ENCODE data around the gene ADCY7. TPM values are rescaled to one million over a fixed set of nuclear protein-coding genes. Genes with fewer than 3 reads are reported as not detected.

The ADCY7 gene
- total RNA-seq, 2 donors from 2014 or later: 8.5 to 17.1 TPM

DNA sequence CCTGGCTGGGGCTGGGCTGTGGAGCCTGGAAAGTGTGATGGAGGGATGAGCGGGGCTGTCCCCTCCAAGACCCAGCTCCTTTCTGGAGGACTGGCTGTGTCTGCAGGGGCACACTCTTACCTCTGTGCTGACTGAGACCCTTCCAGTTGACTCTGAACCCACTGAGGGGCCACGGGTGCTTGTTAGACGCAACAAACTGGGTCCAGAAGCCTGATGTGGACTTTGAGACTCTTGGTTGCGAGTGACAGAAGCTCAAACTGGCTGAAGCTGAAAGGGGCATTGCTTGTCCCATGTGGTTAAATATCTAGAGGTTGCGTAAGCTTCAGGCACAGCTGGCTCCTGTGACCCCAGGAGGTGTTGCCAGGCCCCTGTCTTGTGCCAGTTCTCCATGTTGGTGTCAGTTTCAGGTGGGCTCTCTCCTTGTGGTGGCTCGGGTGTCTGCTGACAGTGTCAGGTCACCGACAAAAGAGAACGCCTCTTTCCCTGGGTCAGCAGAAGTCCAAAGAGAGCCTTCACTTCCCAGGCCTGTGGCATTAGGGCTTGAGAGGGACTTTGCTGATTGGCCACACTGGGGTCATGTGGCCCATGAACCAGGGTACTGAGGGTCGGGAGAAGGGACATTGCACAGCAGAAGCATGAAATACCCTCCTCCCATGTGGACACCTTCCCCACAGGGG lies 16.7 kb downstream of the ADCY7 start:
- Histone ChIP-seq H3K27ac (peak overlapping the region in 1 of 2 donors; percentile 10), H3K4me1 (peaks cover 0 to 31% of the 10 kb centered on the region in 2 donors), H3K4me3 (no peak overlapping the region), H3K9me3 (no peaks in the 10 kb centered on the region), H3K27me3 (no peaks in the 10 kb centered on the region), H3K36me3 (no peaks in the 10 kb centered on the region)
- no peak for DNase-seq (ENCODE audit: low spot score)
- TF ChIP-seq, protein P1, sequence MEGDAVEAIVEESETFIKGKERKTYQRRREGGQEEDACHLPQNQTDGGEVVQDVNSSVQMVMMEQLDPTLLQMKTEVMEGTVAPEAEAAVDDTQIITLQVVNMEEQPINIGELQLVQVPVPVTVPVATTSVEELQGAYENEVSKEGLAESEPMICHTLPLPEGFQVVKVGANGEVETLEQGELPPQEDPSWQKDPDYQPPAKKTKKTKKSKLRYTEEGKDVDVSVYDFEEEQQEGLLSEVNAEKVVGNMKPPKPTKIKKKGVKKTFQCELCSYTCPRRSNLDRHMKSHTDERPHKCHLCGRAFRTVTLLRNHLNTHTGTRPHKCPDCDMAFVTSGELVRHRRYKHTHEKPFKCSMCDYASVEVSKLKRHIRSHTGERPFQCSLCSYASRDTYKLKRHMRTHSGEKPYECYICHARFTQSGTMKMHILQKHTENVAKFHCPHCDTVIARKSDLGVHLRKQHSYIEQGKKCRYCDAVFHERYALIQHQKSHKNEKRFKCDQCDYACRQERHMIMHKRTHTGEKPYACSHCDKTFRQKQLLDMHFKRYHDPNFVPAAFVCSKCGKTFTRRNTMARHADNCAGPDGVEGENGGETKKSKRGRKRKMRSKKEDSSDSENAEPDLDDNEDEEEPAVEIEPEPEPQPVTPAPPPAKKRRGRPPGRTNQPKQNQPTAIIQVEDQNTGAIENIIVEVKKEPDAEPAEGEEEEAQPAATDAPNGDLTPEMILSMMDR (IDR thresholded peaks at IDR 0.05): no peak

DNA sequence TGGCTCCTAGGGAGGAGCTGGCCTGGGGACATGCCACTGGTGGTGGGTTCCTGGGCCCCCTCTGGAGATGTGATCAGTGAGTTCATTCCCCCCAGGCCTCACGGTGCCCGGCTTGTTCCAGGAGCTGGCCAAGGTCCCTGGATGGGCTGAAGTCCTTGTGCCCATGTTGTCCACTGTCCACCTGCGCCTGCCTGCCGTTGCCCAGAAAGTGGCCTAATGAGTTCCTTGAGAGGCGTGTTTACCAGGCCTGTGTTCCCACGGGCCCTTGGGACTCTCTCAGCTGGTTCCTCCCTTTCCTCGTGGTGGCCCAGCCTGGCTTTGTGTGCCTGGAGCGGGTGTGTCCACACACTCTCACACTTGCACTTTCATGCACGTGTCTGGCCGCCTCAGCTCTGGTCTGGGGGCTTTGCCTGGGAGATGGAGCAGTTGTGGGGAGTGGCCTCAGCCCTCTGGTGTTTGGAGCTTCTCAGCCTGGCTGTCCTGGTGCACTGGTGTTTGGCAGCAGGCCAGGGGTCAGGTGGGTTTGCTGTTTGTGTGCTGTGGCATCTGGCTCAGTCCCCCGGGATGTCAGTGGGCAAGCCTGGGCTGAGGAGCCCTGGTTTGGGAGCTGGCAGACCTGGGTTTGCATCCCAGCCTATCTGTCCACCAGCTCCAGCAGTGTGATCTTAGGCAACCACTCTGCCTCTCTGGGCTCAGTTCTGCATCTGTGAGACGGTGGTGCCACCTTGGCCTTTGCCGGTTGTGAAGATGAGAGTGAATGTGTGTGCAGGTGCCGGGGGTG lies 18.0 kb downstream of the ADCY7 start:
- Histone ChIP-seq H3K4me1 (peaks cover 0 to 31% of the 10 kb centered on the region in 2 donors), H3K36me3 (no peaks in the 10 kb centered on the region), H3K4me3 (no peak overlapping the region), H3K27me3 (no peaks in the 10 kb centered on the region), H3K27ac (no peak overlapping the region), H3K9me3 (no peaks in the 10 kb centered on the region)
- DNase-seq (ENCODE audit: low spot score): peak; percentile 72
- TF ChIP-seq, protein P1 (IDR thresholded peaks at IDR 0.05): no peak

DNA sequence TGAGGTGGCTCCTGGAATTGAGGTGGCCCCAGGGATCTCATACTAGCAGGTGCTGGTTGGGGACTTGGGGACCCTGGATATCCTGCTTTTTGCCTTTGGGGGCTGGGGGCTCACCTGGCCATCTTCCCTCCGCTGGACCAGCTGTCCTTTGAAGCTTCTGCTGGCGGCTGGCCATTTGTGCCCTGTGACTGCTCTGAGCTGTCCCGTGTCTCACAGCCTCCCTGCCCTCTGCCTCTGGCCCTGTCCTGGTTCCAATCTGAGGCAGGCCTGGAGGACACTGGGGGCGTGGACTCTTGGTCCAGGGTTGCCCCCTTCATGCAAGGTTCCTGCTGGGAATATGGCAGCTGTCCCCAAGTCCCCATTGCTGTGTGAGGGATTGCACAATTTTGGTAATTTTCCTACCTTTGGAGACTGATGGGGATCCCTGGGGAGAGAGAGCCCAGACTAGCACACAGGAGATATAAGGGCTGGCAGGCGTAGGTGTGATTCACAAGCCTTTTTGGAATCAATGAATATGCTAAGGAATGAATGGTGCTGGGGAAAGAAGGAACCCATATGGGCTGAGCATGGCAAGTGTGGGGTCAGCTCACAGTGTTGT lies 19.2 kb downstream of the ADCY7 start:
- DNase-seq (ENCODE audit: low spot score): no peak
- TF ChIP-seq, protein P1 (IDR thresholded peaks at IDR 0.05): no peak
- no peaks in the 10 kb centered on the region for H3K27me3 ChIP-seq
- H3K36me3 ChIP-seq: no peaks in the 10 kb centered on the region
- no peaks in the 10 kb centered on the region for H3K9me3 ChIP-seq
- H3K4me1 ChIP-seq: peaks cover 0 to 31% of the 10 kb centered on the region in 2 donors
- no peak overlapping the region for H3K27ac ChIP-seq
- no peak overlapping the region for H3K4me3 ChIP-seq

DNA sequence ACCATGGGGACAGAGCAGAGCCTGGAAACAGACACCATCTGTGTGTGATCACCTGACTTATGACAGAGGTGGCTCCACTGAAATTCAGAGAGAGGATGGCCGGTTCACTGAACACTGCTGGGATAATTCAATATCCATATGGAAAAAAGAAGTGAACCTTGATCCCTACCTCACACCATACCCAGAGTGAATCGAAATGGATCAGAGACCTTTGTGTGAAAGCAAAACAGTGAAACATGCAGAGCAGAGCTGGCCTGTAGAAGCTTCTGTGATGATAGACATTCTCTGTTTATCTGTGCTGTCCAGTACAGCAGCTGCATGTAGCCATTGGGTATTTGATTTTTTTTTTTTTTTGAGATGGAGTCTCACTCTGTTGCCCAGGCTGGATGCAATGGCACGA lies 20.3 kb downstream of the ADCY7 start:
- Histone ChIP-seq H3K27ac (no peak overlapping the region), H3K9me3 (no peaks in the 10 kb centered on the region), H3K27me3 (no peaks in the 10 kb centered on the region), H3K36me3 (no peaks in the 10 kb centered on the region), H3K4me3 (no peak overlapping the region), H3K4me1 (peaks cover 0 to 29% of the 10 kb centered on the region in 2 donors)
- no peak for DNase-seq (ENCODE audit: low spot score)
- TF ChIP-seq, protein P1 (IDR thresholded peaks at IDR 0.05): no peak

DNA sequence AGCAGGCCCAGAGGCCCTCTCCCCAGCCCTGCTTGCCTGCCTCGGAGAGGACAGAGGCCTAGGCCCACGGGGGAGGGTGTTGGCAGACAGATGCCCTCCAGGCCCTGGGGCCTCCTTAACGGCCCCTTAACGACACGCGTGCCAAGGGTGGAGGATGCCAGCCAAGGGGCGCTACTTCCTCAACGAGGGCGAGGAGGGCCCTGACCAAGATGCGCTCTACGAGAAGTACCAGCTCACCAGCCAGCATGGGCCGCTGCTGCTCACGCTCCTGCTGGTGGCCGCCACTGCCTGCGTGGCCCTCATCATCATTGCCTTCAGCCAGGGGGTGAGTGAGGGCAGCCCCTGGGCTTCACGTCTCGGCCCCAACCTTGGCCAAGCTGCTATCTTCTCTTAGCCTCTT lies 21.7 kb downstream of the ADCY7 start:
- no peak overlapping the region for H3K27ac ChIP-seq
- peaks cover 0 to 18% of the 10 kb centered on the region in 2 donors for H3K4me1 ChIP-seq
- H3K36me3 ChIP-seq: no peaks in the 10 kb centered on the region
- H3K9me3 ChIP-seq: no peaks in the 10 kb centered on the region
- H3K4me3 ChIP-seq: no peak overlapping the region
- H3K27me3 ChIP-seq: no peaks in the 10 kb centered on the region
- no peak for DNase-seq (ENCODE audit: low spot score)
- TF ChIP-seq, protein P1 (IDR thresholded peaks at IDR 0.05): no peak
